ENCODE data around the gene TTC36.
"Not testable (repeated sequence)": the region's sequence is repeated elsewhere in the genome, so short reads cannot be mapped to it uniquely, and the experiment has no call there.

The TTC36 gene

DNA sequence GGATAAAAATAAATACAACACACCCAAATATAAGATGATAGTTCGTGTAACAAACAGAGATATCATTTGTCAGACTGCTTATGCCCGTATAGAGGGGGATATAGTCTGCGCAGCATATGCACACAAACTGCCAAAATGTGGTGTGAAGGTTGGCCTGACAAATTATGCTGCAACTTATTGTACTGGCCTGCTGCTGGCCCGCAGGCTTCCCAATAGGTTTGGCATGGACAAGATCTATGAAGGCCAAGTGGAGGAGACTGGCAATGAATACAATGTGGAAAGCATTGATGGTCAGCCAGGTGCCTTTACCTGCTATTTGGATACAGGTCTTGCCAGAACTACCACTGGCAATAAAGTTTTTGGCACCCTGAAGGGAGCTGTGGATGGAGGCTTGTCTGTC lies 33.5 kb downstream of the TTC36 start:
- no peak overlapping the region for H3K4me3 ChIP-seq (ENCODE audit: low read depth, low read length)
- in situ Hi-C loops (cut with HindIII; ENCODE audit: low sequenced_read_pairs), result no loop called here
- DNase-seq (ENCODE audit: low read depth, low spot score), result no peak
- no peak for TF ChIP-seq CTCF (IDR thresholded peaks at IDR 0.05; ENCODE audit: low read depth, low read length)

DNA sequence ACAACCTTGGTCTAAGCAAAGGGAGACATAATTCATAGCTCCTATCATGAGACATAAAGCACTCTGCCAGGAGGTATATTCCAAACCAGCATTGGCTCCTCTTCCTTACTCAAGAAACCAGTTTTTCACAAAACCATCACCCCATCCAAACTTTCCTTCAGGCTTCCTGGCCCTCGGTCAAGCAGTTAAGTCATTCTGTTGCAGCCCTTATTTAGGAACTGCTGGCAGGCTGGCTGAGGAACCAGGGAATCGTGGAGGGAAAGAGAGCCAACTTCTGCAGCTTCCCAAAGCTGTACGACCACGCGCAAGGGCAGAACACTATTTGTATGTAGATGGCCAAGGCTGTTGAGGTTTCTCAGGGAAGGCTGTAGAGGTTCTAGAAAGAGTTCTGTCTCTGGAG lies 37.8 kb downstream of the TTC36 start:
- in situ Hi-C loops (cut with HindIII; ENCODE audit: low sequenced_read_pairs), result no loop called here
- no peak for DNase-seq (ENCODE audit: low read depth, low spot score)
- no peak for TF ChIP-seq CTCF (IDR thresholded peaks at IDR 0.05; ENCODE audit: low read depth, low read length)
- H3K4me3 ChIP-seq (ENCODE audit: low read depth, low read length), result peak overlapping the region; percentile 71

- in situ Hi-C loops (cut with HindIII; ENCODE audit: low sequenced_read_pairs), result no loop called here
Observed at GRCh38 chr11:118569670-118570069, 42.4 kb downstream of the TTC36 start.

DNA sequence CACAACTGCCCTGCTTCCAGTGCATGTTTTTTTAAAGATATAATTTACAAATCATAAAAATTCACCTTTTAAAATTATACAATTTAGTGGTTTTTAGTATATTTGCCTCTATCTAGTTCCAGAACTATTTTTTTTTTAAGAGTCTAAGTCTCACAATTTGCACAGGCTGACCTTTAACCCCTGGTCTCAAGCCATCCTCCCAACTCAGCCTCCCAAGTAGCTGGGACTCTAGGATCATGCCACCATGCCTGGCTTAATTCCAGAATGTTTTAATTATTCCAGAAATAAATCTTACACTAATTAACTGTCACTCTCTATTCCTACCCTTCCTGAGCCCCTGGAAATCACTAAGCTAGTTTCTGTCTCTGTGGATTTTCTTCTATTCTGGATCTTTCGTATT lies 43.5 kb downstream of the TTC36 start:
- no peak for TF ChIP-seq CTCF (IDR thresholded peaks at IDR 0.05; ENCODE audit: low read depth, low read length)
- in situ Hi-C loops (cut with HindIII; ENCODE audit: low sequenced_read_pairs), result no loop called here
- H3K4me3 ChIP-seq (ENCODE audit: low read depth, low read length), result no peak overlapping the region
- DNase-seq (ENCODE audit: low read depth, low spot score), result no peak

More at GRCh38 chr11:118569670-118570069, 42.4 kb downstream of the TTC36 start:
- DNase-seq (ENCODE audit: low read depth, low spot score), result no peak
- no peak overlapping the region for H3K4me3 ChIP-seq (ENCODE audit: low read depth, low read length)
- no peak for TF ChIP-seq CTCF (IDR thresholded peaks at IDR 0.05; ENCODE audit: low read depth, low read length)

DNA sequence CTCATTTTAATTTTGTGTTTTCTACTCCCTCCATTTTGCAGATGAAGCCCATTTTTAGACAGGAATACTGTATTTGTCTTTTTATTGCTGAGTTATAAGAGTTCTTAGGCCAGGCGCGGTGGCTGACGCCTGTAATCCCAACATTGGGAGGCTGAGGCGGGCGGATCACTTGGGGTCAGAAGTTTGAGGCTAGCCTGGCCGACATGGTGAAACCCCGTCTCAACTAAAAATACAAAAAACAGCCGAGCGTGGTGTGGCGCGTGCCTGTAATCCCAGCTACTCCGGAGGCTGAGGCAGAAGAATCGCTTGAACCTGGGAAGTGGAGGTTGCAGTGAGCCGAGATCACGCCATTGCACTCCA lies 44.4 kb downstream of the TTC36 start:
- in situ Hi-C loops (cut with HindIII; ENCODE audit: low sequenced_read_pairs), result not testable (repeated sequence)
- peak overlapping the region; percentile 99 for H3K4me3 ChIP-seq (ENCODE audit: low read depth, low read length)
- peak; percentile 14 for DNase-seq (ENCODE audit: low read depth, low spot score)

- no peak for TF ChIP-seq CTCF (IDR thresholded peaks at IDR 0.05; ENCODE audit: low read depth, low read length)
Observed at GRCh38 chr11:118572061-118572980, 45.0 kb downstream of the TTC36 start, which contains the start of gene ARCN1. ARCN1 (plus strand) TSS chr11:118572409; CDS start chr11:118572548, 139 bp downstream.

DNA sequence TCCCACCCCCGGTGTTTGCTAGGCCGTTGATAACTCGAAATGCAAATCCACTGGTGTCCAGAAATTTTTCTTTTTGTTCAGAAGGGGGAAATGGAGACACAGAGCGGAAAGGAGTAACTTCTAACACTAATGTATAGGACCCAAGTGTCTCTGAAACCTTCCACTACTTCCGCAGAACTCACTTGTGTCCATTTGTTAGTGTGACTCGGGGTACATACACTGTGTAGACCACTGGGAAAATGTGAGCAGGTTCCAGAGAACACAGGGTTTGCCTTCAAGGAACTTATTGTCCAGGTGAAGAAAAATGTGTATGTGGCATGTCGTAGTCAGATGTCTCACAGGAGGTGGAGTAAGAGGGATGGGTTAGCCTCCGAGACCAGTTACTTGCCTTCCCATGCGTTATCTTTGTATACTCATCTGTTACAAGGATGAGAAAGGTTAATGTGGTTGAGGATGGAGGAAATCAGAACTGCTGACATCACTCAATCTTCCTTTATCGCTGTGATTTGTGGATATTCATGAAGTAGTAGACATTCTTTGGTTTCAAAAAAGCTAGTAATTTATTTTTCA lies 45.8 kb downstream of the TTC36 start:
- peak; percentile 28 for DNase-seq (ENCODE audit: low read depth, low spot score)
- H3K4me3 ChIP-seq (ENCODE audit: low read depth, low read length), result peak overlapping the region; percentile 99
- in situ Hi-C loops (cut with HindIII; ENCODE audit: low sequenced_read_pairs), result no loop called here
- no peak for TF ChIP-seq CTCF (IDR thresholded peaks at IDR 0.05; ENCODE audit: low read depth, low read length)

More at GRCh38 chr11:118572061-118572980, 45.0 kb downstream of the TTC36 start, which contains the start of gene ARCN1:
- DNase-seq (ENCODE audit: low read depth, low spot score), result peak; percentile 78
- H3K4me3 ChIP-seq (ENCODE audit: low read depth, low read length), result peak within 1 kb of the TSS; percentile 99
- in situ Hi-C loops (cut with HindIII; ENCODE audit: low sequenced_read_pairs), result no loop called here
